SU-DHL-6 (cell line): ENCODE data around the gene STRN3.

Source experiments
- H2AFZ ChIP-seq: fragments of 200-600 bp; sonication (generic); 2 replicates; pipeline ENCODE4 v1.6.1; 2014; ENCODE audit warnings: low read depth, mild to moderate bottlenecking, moderate library complexity, mixed read lengths, antibody characterized with exemption, low read length; ENCODE audit not compliant: severe bottlenecking
- H3F3A ChIP-seq: fragments of 200-600 bp; shearing (Covaris generic); 2 replicates; pipeline ENCODE4 v1.6.0; 2016; ENCODE audit warnings: antibody characterized with exemption, mild to moderate bottlenecking; ENCODE audit not compliant: insufficient read depth
- H3K27ac ChIP-seq: fragments of 200-600 bp; sonication (generic); 2 replicates; pipeline ENCODE4 v1.5.1; 2016; ENCODE audit warnings: low read depth, mild to moderate bottlenecking, low read length, moderate library complexity, mixed read lengths
- H3K27me3 ChIP-seq: fragments of 200-600 bp; sonication (generic), shearing (Covaris generic); 2 replicates; pipeline ENCODE4 v1.6.0; 2014; ENCODE audit warnings: mild to moderate bottlenecking, low read length
- H3K36me3 ChIP-seq: fragments of 200-600 bp; sonication (generic); 2 replicates; pipeline ENCODE4 v1.6.1; 2014; ENCODE audit warnings: mild to moderate bottlenecking, low read length, mixed read lengths
- H3K4me2 ChIP-seq: fragments of 300-600, 200-600 bp; shearing (Covaris generic), sonication (generic); 2 replicates; pipeline ENCODE4 v1.6.0; 2014; ENCODE audit warnings: low read length, low read depth, mild to moderate bottlenecking; ENCODE audit not compliant: poor library complexity, severe bottlenecking
- H3K4me3 ChIP-seq: fragments of 200-600 bp; sonication (generic); 2 replicates; pipeline ENCODE4 v1.5.1; 2014; ENCODE audit warnings: antibody characterized with exemption, low read length, mild to moderate bottlenecking, mixed read lengths; ENCODE audit not compliant: insufficient read depth, poor library complexity, severe bottlenecking
- H3K79me2 ChIP-seq: fragments of 200-600 bp; sonication (generic); 2 replicates; pipeline ENCODE4 v1.6.1; 2014; ENCODE audit warnings: mild to moderate bottlenecking, low read length, moderate library complexity; ENCODE audit not compliant: insufficient read depth
- H3K9ac ChIP-seq: fragments of 200-600 bp; sonication (generic); 2 replicates; pipeline ENCODE4 v1.7.0; 2014; ENCODE audit warnings: mild to moderate bottlenecking, low read length
- H3K9me2 ChIP-seq: fragments of 200-600 bp; sonication (generic); replicated peaks from 2 replicates; pipeline ENCODE4 v1.6.1; 2014; ENCODE audit warnings: low read length; ENCODE audit not compliant: insufficient read depth
- H3K9me3 ChIP-seq: fragments of 200-600 bp; sonication (generic); 2 replicates; pipeline ENCODE4 v1.6.1; 2014; ENCODE audit warnings: low read length, mixed read lengths; ENCODE audit not compliant: insufficient read depth
- H4K20me1 ChIP-seq: fragments of 200-600 bp; sonication (generic); 2 replicates; pipeline ENCODE4 v1.6.1; 2014; ENCODE audit warnings: low read depth, mild to moderate bottlenecking, antibody characterized with exemption, low read length, moderate library complexity, mixed read lengths
- EZH2phosphoT487 ChIP-seq: fragments of 200-600 bp; sonication (generic), shearing (Covaris generic); conservative IDR thresholded peaks from 2 replicates; pipeline ENCODE4 v1.6.1; 2018; ENCODE audit warnings: mild to moderate bottlenecking, antibody characterized with exemption, low read length, moderate library complexity, mixed read lengths
- TF ChIP-seq, protein P1 (sequence below): fragments of 200-600 bp; sonication (generic); IDR thresholded peaks from one replicate; pipeline ENCODE4 v1.5.1; 2017; ENCODE audit warnings: antibody characterized with exemption, mild to moderate bottlenecking, low read length, moderate library complexity; ENCODE audit not compliant: insufficient read depth, poor library complexity, severe bottlenecking

Gene STRN3

GRCh38 chr14:30882431-30882830 is 143.7 kb downstream of the STRN3 start:
- H3K4me2 ChIP-seq, result no peak overlapping the region
- H3K9me2 ChIP-seq, result no peaks in the 10 kb centered on the region
- H3K9me3 ChIP-seq, result no peaks in the 10 kb centered on the region
- no peaks in the 10 kb centered on the region for H3K27me3 ChIP-seq
- H4K20me1 ChIP-seq, result no peaks in the 10 kb centered on the region
- no peak overlapping the region for H3K9ac ChIP-seq
- H3K27ac ChIP-seq, result no peak overlapping the region
- H3K4me3 ChIP-seq, result no peak overlapping the region
- 0 out of 2 replicates have a peak, but pooled peaks cover 5% of the 10 kb centered on the region for H3F3A ChIP-seq
- no peak overlapping the region for H2AFZ ChIP-seq
- peaks cover 15% of the 10 kb centered on the region; the same call in 1 of the 2 replicates for H3K36me3 ChIP-seq
- H3K79me2 ChIP-seq, result no peaks in the 10 kb centered on the region; the same call in 1 of the 2 replicates
- TF ChIP-seq, protein P1, sequence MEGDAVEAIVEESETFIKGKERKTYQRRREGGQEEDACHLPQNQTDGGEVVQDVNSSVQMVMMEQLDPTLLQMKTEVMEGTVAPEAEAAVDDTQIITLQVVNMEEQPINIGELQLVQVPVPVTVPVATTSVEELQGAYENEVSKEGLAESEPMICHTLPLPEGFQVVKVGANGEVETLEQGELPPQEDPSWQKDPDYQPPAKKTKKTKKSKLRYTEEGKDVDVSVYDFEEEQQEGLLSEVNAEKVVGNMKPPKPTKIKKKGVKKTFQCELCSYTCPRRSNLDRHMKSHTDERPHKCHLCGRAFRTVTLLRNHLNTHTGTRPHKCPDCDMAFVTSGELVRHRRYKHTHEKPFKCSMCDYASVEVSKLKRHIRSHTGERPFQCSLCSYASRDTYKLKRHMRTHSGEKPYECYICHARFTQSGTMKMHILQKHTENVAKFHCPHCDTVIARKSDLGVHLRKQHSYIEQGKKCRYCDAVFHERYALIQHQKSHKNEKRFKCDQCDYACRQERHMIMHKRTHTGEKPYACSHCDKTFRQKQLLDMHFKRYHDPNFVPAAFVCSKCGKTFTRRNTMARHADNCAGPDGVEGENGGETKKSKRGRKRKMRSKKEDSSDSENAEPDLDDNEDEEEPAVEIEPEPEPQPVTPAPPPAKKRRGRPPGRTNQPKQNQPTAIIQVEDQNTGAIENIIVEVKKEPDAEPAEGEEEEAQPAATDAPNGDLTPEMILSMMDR, result no peak
- TF ChIP-seq EZH2phosphoT487, result no peak

DNA sequence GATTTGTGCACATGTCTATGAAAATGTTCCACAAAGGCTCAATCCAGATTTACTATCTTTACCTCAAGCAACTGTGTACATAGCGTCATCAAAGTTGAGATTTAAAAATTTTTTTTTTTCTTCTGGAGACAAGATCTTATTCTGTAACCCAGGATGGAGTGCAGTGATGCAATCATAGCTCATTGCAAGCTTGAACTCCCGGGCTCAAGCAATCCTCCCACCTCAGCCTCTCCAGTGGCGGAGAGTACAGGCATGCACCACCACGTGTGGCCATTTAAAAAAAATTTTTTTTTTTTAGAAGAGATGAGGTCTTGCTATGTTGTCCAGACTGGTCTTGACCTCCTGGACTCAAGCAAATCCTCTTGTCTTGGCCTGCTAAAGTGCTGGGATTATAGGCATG is 149.5 kb downstream of the STRN3 start:
- H3F3A ChIP-seq, result peaks cover 17% of the 10 kb centered on the region
- H4K20me1 ChIP-seq, result no peaks in the 10 kb centered on the region
- H2AFZ ChIP-seq, result no peak overlapping the region
- no peak overlapping the region for H3K9ac ChIP-seq
- H3K4me2 ChIP-seq, result peak overlapping the region; percentile 84
- H3K27ac ChIP-seq, result no peak overlapping the region
- no peak overlapping the region for H3K4me3 ChIP-seq
- no peak for TF ChIP-seq EZH2phosphoT487
- TF ChIP-seq, protein P1, result no peak
- no peaks in the 10 kb centered on the region for H3K27me3 ChIP-seq
- 0 out of 2 replicates have a peak, but pooled peaks cover 7% of the 10 kb centered on the region for H3K36me3 ChIP-seq
- H3K9me2 ChIP-seq, result no peaks in the 10 kb centered on the region
- H3K9me3 ChIP-seq, result no peaks in the 10 kb centered on the region
- peaks cover 22% of the 10 kb centered on the region for H3K79me2 ChIP-seq

DNA sequence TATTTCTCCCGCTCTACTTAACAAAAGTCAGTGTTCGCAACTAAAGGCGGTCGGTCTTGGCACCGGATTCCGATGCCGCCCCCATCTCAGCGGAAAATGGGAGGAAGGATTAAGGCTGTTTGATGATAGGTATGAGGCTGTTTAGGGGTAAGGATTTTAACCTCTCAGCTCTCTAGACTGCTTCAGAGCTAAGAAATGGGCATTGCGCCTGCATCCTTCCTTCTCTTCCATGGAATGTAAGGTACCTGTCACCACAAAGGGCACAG is 150.5 kb downstream of the STRN3 start:
- peak overlapping the region; percentile 84 for H3K4me2 ChIP-seq
- no peaks in the 10 kb centered on the region for H3K27me3 ChIP-seq
- peak overlapping the region; percentile 39; the same call in 1 of the 2 replicates for H3K27ac ChIP-seq
- H3K36me3 ChIP-seq, result 0 out of 2 replicates have a peak, but pooled peaks cover 7% of the 10 kb centered on the region
- H3K4me3 ChIP-seq, result peak overlapping the region; percentile 76
- H2AFZ ChIP-seq, result peak overlapping the region; percentile 97
- peak overlapping the region; percentile 77 for H3K9ac ChIP-seq
- no peaks in the 10 kb centered on the region for H3K9me3 ChIP-seq
- H3K9me2 ChIP-seq, result no peaks in the 10 kb centered on the region
- peaks cover 22% of the 10 kb centered on the region for H3K79me2 ChIP-seq
- H4K20me1 ChIP-seq, result no peaks in the 10 kb centered on the region
- H3F3A ChIP-seq, result peaks cover 17% of the 10 kb centered on the region
- TF ChIP-seq, protein P1, result no peak
- TF ChIP-seq EZH2phosphoT487, result no peak
